ENCODE measurements around the gene LRRC10B.

Gene LRRC10B

DNA sequence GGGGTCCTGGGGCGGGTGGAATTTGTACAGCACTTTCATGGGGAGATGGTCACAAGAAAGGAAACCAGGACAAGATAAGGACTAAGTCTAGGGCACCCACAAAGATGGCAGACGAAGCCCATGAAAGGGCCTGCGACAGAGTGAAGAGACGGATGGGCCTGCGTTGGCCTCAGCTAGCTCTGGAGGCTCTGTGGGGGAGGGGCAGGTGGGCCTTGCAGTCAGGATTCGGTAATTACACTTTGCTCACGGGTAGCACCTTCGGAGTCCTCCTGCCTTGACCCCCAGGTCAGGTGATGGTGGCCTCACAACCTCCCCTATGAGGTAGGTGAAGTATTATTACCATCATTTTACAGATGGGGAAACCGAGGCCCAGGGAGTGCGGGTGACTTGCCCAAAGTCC lies 7.1 kb downstream of the LRRC10B start:
- TF ChIP-seq, protein P1, sequence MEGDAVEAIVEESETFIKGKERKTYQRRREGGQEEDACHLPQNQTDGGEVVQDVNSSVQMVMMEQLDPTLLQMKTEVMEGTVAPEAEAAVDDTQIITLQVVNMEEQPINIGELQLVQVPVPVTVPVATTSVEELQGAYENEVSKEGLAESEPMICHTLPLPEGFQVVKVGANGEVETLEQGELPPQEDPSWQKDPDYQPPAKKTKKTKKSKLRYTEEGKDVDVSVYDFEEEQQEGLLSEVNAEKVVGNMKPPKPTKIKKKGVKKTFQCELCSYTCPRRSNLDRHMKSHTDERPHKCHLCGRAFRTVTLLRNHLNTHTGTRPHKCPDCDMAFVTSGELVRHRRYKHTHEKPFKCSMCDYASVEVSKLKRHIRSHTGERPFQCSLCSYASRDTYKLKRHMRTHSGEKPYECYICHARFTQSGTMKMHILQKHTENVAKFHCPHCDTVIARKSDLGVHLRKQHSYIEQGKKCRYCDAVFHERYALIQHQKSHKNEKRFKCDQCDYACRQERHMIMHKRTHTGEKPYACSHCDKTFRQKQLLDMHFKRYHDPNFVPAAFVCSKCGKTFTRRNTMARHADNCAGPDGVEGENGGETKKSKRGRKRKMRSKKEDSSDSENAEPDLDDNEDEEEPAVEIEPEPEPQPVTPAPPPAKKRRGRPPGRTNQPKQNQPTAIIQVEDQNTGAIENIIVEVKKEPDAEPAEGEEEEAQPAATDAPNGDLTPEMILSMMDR (IDR thresholded peaks at IDR 0.05; ENCODE audit: low read length, missing control alignments) = no peak
- no peak for DNase-seq (ENCODE audit: low read depth)
- no peak overlapping the region for H3K4me3 ChIP-seq (replicated peaks; ENCODE audit: low read depth, low read length)

DNA sequence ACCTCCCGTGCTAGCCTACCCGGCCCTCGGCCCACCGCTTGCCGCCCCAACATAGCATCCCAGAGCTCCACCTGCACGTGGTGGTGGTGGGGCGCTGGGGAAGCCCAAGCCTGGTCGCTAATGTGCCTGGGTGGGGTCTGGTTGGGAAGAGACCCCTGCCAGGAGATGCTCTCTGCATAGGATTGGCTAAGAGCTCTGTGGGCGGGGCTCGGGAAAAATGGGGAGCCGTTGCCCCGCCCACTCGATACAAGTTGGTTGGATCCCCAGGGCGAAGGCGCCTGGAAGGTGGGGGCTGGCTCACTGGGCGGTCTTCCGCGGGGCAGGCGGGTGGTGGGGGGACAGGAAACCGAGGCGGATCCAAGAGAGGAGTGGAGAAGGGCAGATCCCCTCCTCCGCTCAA lies 7.6 kb downstream of the LRRC10B start:
- TF ChIP-seq, protein P1 (IDR thresholded peaks at IDR 0.05; ENCODE audit: low read length, missing control alignments) = no peak
- H3K4me3 ChIP-seq (replicated peaks; ENCODE audit: low read depth, low read length) = no peak overlapping the region
- DNase-seq (ENCODE audit: low read depth) = no peak

DNA sequence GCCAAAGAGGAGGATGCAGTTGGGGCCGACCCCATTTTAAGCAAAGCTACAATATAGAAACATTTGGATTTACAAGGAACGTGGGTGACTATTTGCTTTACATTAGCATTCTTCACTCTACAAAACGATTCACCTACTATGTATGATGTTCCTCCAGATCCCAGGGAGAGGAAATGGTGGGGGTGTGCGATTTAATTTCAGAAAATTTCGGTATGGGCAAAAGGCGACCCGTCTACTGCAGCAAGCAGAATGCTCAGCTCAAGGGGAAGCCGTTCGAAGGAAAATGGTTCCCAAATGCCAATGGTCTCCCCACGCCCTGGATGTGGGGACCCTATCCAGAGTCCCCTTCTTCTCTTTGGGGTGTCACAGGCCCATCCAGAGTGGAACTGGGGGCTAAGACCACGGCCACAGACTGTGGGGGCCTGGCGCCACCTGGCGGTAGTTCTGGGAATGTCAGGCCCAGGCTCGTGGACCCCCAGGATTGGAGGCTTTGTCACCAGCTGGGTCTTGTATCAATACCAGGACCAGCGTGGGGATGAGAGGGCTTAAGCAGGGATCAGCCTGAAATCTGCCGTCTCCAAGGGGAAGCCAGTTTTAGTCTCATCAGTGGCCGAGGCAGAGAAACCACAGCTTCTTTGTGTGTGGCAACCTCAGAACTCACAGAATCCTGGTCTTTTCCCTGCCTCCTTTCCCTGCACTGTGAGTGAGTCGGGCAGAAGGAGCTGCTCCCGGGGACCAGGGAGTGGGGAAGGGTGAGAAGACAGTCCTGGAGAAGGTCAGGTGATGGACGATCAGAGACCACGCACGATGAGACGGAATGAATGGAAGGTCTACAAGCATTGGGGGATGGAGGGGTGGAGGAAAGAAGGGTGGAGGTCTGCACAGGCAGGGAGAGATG lies 8.4 kb downstream of the LRRC10B start:
- TF ChIP-seq, protein P1 (IDR thresholded peaks at IDR 0.05; ENCODE audit: low read length, missing control alignments) = peak; percentile 94
- peak; percentile 14 for DNase-seq (ENCODE audit: low read depth)
- H3K4me3 ChIP-seq (replicated peaks; ENCODE audit: low read depth, low read length) = no peak overlapping the region

DNA sequence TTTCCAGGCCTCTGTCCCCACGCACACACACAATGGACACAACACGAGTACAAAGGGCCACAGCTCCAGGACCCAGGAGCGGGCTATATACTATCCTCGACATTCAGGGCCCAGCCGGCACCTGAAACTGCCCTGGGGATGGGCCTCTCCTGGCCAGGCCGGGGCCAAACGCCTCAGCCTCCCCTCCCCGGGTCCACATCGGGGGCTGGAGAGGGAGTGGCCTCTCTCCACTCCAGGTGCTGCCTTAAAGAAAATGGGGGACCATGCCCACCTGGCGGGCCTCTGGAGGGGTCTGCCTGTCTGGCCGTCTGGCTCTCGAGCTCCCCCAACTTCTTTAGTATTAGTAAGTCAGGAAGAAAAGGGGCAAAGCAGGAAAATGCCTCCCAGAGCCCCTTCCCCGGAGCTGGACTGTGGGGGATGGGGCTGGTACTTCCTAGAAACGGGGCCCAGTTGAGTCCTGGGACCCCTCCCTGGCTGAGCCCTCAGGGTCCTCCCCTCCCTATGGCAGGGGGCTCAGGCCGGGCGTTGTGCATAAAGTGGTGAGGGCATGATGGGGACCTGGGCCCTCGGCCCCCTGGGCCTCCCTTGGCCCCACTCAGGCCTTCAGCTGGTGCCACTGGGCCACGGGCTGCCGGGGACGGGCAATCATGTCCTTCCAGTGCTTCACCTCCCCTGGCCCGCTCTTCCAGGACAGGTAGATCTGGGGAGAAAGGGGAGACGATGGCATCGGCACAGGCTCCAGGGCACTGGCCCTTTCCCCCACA lies 9.7 kb downstream of the LRRC10B start:
- H3K4me3 ChIP-seq (replicated peaks; ENCODE audit: low read depth, low read length) = no peak overlapping the region
- TF ChIP-seq, protein P1 (IDR thresholded peaks at IDR 0.05; ENCODE audit: low read length, missing control alignments) = no peak

DNA sequence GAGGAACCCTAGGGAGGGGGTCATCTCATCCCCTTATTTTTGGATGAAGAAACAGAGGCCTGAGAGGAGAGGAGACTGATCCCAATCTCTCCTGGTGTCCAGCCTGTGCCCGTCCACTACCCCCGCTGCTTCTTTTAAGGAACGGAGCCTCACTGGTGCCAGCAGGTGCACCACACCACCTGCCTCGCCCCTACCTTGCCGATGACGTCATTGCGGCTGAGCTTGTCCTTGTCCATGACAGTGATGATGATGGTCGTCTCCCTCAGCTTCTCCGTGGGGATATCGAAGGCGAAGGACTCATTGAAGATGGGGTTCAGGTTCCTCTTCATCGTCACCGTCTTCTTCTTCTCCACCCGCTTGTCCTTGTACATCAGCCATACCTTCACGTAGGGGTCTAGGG lies 14.3 kb downstream of the LRRC10B start:
- TF ChIP-seq, protein P1 (IDR thresholded peaks at IDR 0.05; ENCODE audit: low read length, missing control alignments) = no peak
- no peak for DNase-seq (ENCODE audit: low read depth)
- no peak overlapping the region for H3K4me3 ChIP-seq (replicated peaks; ENCODE audit: low read depth, low read length)

More for the DNA sequence above, 9.7 kb downstream of the LRRC10B start:
- no peak for DNase-seq (ENCODE audit: low read depth)

DNA sequence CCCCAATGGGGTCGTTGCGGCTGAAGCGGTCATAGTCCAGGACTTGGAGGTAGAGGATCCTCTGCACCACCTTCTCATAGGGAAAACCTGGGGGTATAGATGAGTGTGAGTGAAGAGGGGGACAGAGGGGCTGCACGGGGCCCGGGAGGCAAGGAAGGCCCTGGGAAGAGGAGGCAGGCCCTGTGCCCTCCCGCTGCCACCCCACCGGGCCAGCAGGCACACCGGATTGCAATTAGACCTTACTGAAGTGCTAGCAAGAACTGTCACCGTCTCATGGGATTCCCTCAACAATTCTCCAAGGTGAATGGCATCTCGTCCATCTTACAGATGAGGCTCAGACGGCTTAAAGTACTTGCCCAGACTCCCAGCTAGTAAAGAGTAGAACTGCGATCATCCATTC lies 15.9 kb downstream of the LRRC10B start:
- DNase-seq (ENCODE audit: low read depth) = no peak
- TF ChIP-seq, protein P1 (IDR thresholded peaks at IDR 0.05; ENCODE audit: low read length, missing control alignments) = no peak
- no peak overlapping the region for H3K4me3 ChIP-seq (replicated peaks; ENCODE audit: low read depth, low read length)
